Transverse colon (tissue), 4 donors: Measurements from ENCODE around the gene SMTNL2.

Source experiments
- CTCF ChIP-seq, 5 experiments: fragments of 200-600 bp in 3 of 5; fragments of 450-650 bp in 2 of 5; sonication (generic) in 3 of 5; IDR thresholded peaks; 1 replicate in 2 of 5; 2 replicates in 3 of 5; pipeline ENCODE4 v1.5.1; 2016 to 2017; ENCODE audit warnings: antibody characterized with exemption in 5 of 5, inconsistent platforms in 3 of 5, mild to moderate bottlenecking in 2 of 5, moderate library complexity in 1 of 5
- POLR2A ChIP-seq: fragments of 450-650 bp; IDR thresholded peaks from one replicate; pipeline ENCODE4 v1.6.1; 2016; ENCODE audit warnings: antibody characterized with exemption, mild to moderate bottlenecking, moderate library complexity
- POLR2AphosphoS5 ChIP-seq, 3 donors: sonication (generic); formaldehyde crosslinking; IDR thresholded peaks; one replicate each; pipeline ENCODE4 v1.6.1; 2016; ENCODE audit warnings: antibody characterized with exemption in 3 of 3

DNA sequence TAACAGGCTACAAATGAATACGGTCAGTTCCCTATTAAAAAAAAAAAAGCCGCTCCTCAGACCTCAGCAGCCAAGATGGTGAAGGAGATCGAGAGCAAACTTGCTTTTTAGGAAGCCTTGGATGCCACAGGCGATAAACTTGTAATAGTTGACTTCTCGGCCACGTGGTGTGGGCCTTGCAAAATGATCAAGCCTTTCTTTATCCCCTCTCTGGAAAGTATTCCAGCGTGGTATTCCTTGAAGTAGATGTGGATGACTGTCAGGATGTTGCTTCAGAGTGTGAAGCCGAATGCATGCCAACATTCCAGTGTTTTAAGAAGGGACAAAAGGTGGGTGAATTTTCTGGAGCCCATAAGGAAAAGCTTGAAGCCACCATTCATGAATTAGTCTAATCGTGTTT, 12.2 kb upstream of the SMTNL2 start:
- TF ChIP-seq POLR2AphosphoS5 (IDR thresholded peaks at IDR 0.05) (no peak), CTCF (IDR thresholded peaks at IDR 0.05) (no peak), POLR2A (no peak)
